ENCODE data around the gene SLC27A6. TPM values are rescaled to one million over a fixed set of nuclear protein-coding genes. Genes with fewer than 3 reads are reported as not detected.
"Not testable (repeated sequence)": the region's sequence is repeated elsewhere in the genome, so short reads cannot be mapped to it uniquely, and the experiment has no call there.

The SLC27A6 gene, protein sequence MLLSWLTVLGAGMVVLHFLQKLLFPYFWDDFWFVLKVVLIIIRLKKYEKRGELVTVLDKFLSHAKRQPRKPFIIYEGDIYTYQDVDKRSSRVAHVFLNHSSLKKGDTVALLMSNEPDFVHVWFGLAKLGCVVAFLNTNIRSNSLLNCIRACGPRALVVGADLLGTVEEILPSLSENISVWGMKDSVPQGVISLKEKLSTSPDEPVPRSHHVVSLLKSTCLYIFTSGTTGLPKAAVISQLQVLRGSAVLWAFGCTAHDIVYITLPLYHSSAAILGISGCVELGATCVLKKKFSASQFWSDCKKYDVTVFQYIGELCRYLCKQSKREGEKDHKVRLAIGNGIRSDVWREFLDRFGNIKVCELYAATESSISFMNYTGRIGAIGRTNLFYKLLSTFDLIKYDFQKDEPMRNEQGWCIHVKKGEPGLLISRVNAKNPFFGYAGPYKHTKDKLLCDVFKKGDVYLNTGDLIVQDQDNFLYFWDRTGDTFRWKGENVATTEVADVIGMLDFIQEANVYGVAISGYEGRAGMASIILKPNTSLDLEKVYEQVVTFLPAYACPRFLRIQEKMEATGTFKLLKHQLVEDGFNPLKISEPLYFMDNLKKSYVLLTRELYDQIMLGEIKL
- total RNA-seq = not detected

GRCh38 chr5:128965011-128965637 lies at the start of gene SLC27A6:
Gene SLC27A6, plus strand, starts transcription at chr5:128965488. Its CDS starts 650 bp downstream, at chr5:128966138.
- ChIA-PET POLR2A (interaction anchor here (0.6 kb wide), 1 partner anchor 1292 kb away, joined by 3 read pairs; no protein-coding TSS in a partner anchor), CTCF (no interaction called here)
- Mint-ChIP-seq H3K9me3 (peaks cover 11% of the 10 kb centered on the region), H3K4me3 (no peak within 1 kb of the TSS), H3K27ac (no peak within 1 kb of the TSS), H3K4me1 (ENCODE audit: low read depth) (peaks cover 3% of the 10 kb centered on the region), H3K36me3 (peaks cover 3% of the 10 kb centered on the region), H3K27me3 (peaks cover 22% of the 10 kb centered on the region)
- no peak for DNase-seq
- intact Hi-C loops (cut with micrococcal nuclease) = no loop called here

GRCh38 chr5:128919542-128919941 lies 45.7 kb upstream of the SLC27A6 start:
- no peaks in the 10 kb centered on the region for H3K36me3 Mint-ChIP-seq
- H3K27ac Mint-ChIP-seq = no peak overlapping the region
- no peaks in the 10 kb centered on the region for H3K9me3 Mint-ChIP-seq
- ChIA-PET CTCF (no interaction called here), POLR2A (no interaction called here)
- no peaks in the 10 kb centered on the region for H3K4me1 Mint-ChIP-seq (ENCODE audit: low read depth)
- no peak overlapping the region for H3K4me3 Mint-ChIP-seq
- DNase-seq = no peak
- intact Hi-C loops (cut with micrococcal nuclease) = no loop called here
- peaks cover 11% of the 10 kb centered on the region for H3K27me3 Mint-ChIP-seq

DNA sequence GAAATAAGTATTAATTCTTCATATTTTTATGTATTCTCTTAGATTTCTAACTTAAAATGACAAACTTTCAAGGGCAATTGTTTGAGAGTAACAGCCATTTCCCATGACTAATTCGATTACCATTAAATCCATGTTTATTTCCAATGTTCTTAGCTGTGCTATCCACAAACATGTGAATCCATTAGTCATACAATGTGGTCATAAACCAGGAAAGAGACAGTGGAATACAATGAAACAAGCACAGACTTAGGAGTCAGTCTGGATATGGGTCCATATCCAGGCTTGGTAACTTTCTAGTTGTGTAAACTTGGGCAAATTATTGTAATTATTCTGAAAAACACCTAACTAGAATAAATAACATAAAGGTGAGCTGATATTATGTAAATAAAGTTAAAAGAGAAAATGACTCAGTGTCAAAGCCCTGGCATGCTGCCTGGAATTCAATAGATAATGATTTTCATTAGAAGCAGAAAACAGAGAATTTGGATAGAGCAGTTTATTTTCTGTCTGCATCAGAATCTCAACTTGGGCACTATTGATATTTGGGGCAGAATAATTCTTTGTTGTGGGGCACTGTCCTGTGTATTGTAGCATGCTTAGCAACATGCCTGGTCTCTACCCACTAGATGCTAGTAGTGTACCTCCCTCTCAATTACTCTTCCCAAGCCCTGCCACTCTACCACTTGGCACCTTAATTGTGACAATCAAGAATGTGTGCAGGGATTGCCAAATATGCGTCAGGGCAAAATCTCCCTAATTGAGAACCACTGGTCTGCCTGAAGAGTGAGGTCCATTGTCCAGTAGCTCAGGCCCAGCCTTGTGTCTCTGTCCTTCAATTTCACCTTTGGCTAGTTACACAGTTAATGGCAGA lies 44.7 kb upstream of the SLC27A6 start:
- intact Hi-C loops (cut with micrococcal nuclease) = no loop called here
- Mint-ChIP-seq H3K4me3 (no peak overlapping the region), H3K27me3 (peaks cover 11% of the 10 kb centered on the region), H3K27ac (no peak overlapping the region), H3K4me1 (ENCODE audit: low read depth) (no peaks in the 10 kb centered on the region), H3K9me3 (no peaks in the 10 kb centered on the region), H3K36me3 (no peaks in the 10 kb centered on the region)
- CTCF ChIA-PET = no interaction called here
- POLR2A ChIA-PET = no interaction called here
- no peak for DNase-seq

- POLR2A ChIA-PET = no interaction called here
- no peak overlapping the region for H3K4me3 Mint-ChIP-seq
- intact Hi-C loops (cut with micrococcal nuclease) = no loop called here
- H3K36me3 Mint-ChIP-seq = no peaks in the 10 kb centered on the region
- DNase-seq = no peak
- no peaks in the 10 kb centered on the region for H3K9me3 Mint-ChIP-seq
- H3K27me3 Mint-ChIP-seq = peaks cover 3% of the 10 kb centered on the region
- H3K4me1 Mint-ChIP-seq (ENCODE audit: low read depth) = no peaks in the 10 kb centered on the region
- no peak overlapping the region for H3K27ac Mint-ChIP-seq
- CTCF ChIA-PET = no interaction called here
Observed at GRCh38 chr5:128924299-128924698, 41.0 kb upstream of the SLC27A6 start.

GRCh38 chr5:128925973-128926372 lies 39.3 kb upstream of the SLC27A6 start:
- Mint-ChIP-seq H3K9me3 (no peaks in the 10 kb centered on the region), H3K27ac (no peak overlapping the region), H3K27me3 (peaks cover 1% of the 10 kb centered on the region), H3K4me1 (ENCODE audit: low read depth) (no peaks in the 10 kb centered on the region), H3K36me3 (no peaks in the 10 kb centered on the region), H3K4me3 (no peak overlapping the region)
- CTCF ChIA-PET = no interaction called here
- POLR2A ChIA-PET = no interaction called here
- DNase-seq = no peak
- intact Hi-C loops (cut with micrococcal nuclease) = no loop called here

- no peaks in the 10 kb centered on the region for H3K4me1 Mint-ChIP-seq (ENCODE audit: low read depth)
- H3K9me3 Mint-ChIP-seq = peaks cover 7% of the 10 kb centered on the region
- POLR2A ChIA-PET = no interaction called here
- CTCF ChIA-PET = no interaction called here
- no peaks in the 10 kb centered on the region for H3K36me3 Mint-ChIP-seq
- no peak overlapping the region for H3K27ac Mint-ChIP-seq
- intact Hi-C loops (cut with micrococcal nuclease) = no loop called here
- DNase-seq = no peak
- no peak overlapping the region for H3K4me3 Mint-ChIP-seq
- H3K27me3 Mint-ChIP-seq = peaks cover 1% of the 10 kb centered on the region
Observed at GRCh38 chr5:128927644-128928043, 37.6 kb upstream of the SLC27A6 start.

DNA sequence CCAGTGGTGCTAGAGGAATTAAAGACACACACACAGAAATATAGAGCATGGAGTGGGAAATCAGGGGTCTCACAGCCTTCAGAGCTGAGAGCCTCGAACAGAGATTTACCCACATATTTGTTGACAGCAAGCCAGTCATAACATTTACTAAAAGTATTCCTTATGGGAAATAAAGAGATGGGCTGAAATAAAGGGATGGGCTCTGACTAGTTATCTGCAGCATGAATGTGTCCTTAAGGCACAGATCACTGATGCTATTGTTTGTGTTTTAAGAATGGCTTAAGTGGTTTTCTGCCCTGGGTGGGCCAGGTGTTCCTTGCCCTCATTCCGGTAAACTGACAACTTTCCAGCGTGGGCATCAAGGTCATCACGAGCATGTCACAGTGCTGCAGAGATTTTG lies 33.1 kb upstream of the SLC27A6 start:
- H3K4me3 Mint-ChIP-seq; H3K27ac Mint-ChIP-seq; CTCF ChIA-PET; H3K4me1 Mint-ChIP-seq (ENCODE audit: low read depth); H3K9me3 Mint-ChIP-seq; H3K27me3 Mint-ChIP-seq; intact Hi-C loops (cut with micrococcal nuclease); POLR2A ChIA-PET; DNase-seq; H3K36me3 Mint-ChIP-seq: not testable (repeated sequence)

GRCh38 chr5:128943100-128943499 lies 22.2 kb upstream of the SLC27A6 start:
- H3K27ac Mint-ChIP-seq; H3K27me3 Mint-ChIP-seq; DNase-seq; CTCF ChIA-PET; POLR2A ChIA-PET; H3K4me3 Mint-ChIP-seq; H3K36me3 Mint-ChIP-seq; intact Hi-C loops (cut with micrococcal nuclease); H3K4me1 Mint-ChIP-seq (ENCODE audit: low read depth); H3K9me3 Mint-ChIP-seq: not testable (repeated sequence)

- no peaks in the 10 kb centered on the region for H3K36me3 Mint-ChIP-seq
- ChIA-PET POLR2A (no interaction called here), CTCF (no interaction called here)
- H3K27ac Mint-ChIP-seq = no peak overlapping the region
- H3K4me3 Mint-ChIP-seq = no peak overlapping the region
- H3K4me1 Mint-ChIP-seq (ENCODE audit: low read depth) = no peaks in the 10 kb centered on the region
- peaks cover 3% of the 10 kb centered on the region for H3K9me3 Mint-ChIP-seq
- intact Hi-C loops (cut with micrococcal nuclease) = no loop called here
- peaks cover 1% of the 10 kb centered on the region for H3K27me3 Mint-ChIP-seq
- no peak for DNase-seq
Observed at GRCh38 chr5:128949847-128950546, 15.3 kb upstream of the SLC27A6 start.

- H3K27ac Mint-ChIP-seq; H3K4me3 Mint-ChIP-seq; DNase-seq; H3K27me3 Mint-ChIP-seq; H3K9me3 Mint-ChIP-seq; intact Hi-C loops (cut with micrococcal nuclease); CTCF ChIA-PET; H3K4me1 Mint-ChIP-seq (ENCODE audit: low read depth); H3K36me3 Mint-ChIP-seq; POLR2A ChIA-PET: not testable (repeated sequence)
Observed at GRCh38 chr5:128951301-128951700, 14.0 kb upstream of the SLC27A6 start.

- ChIA-PET CTCF (no interaction called here), POLR2A (no interaction called here)
- no peak overlapping the region for H3K4me3 Mint-ChIP-seq
- H3K4me1 Mint-ChIP-seq (ENCODE audit: low read depth) = no peaks in the 10 kb centered on the region
- DNase-seq = no peak
- peaks cover 12% of the 10 kb centered on the region for H3K9me3 Mint-ChIP-seq
- H3K27me3 Mint-ChIP-seq = peaks cover 2% of the 10 kb centered on the region
- no peak overlapping the region for H3K27ac Mint-ChIP-seq
- intact Hi-C loops (cut with micrococcal nuclease) = no loop called here
- H3K36me3 Mint-ChIP-seq = no peaks in the 10 kb centered on the region
Observed at GRCh38 chr5:128956164-128956563, 9.1 kb upstream of the SLC27A6 start.

DNA sequence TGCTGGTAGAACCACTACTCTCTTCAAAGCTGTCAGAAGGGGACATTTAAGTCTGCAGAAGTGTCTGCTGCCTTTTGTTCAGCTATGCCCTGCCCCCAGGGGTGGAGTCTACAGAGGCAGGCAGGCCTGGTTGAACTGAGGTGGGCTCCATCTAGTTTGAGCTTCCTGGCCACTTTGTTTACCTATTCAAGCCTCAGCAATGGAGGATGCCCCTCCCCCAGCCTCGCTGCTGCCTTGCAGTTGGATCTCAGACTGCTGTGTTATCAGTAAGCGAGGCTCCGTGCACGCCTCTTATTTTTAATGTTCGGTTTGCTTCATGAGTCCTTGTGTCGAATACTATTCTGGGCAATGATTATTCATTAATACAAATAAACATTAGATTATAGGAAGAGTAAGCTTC lies 3.1 kb upstream of the SLC27A6 start:
- DNase-seq = no peak
- peaks cover 3% of the 10 kb centered on the region for H3K4me1 Mint-ChIP-seq (ENCODE audit: low read depth)
- ChIA-PET CTCF (no interaction called here), POLR2A (no interaction called here)
- intact Hi-C loops (cut with micrococcal nuclease) = no loop called here
- H3K4me3 Mint-ChIP-seq = no peak overlapping the region
- no peak overlapping the region for H3K27ac Mint-ChIP-seq
- H3K27me3 Mint-ChIP-seq = peaks cover 18% of the 10 kb centered on the region
- peaks cover 3% of the 10 kb centered on the region for H3K36me3 Mint-ChIP-seq
- H3K9me3 Mint-ChIP-seq = peaks cover 11% of the 10 kb centered on the region
